Measurements from ENCODE around the gene PLEKHJ1.
"Not testable (repeated sequence)": the region's sequence is repeated elsewhere in the genome, so short reads cannot be mapped to it uniquely, and the experiment has no call there.

The PLEKHJ1 gene, protein sequence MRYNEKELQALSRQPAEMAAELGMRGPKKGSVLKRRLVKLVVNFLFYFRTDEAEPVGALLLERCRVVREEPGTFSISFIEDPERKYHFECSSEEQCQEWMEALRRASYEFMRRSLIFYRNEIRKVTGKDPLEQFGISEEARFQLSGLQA

DNA sequence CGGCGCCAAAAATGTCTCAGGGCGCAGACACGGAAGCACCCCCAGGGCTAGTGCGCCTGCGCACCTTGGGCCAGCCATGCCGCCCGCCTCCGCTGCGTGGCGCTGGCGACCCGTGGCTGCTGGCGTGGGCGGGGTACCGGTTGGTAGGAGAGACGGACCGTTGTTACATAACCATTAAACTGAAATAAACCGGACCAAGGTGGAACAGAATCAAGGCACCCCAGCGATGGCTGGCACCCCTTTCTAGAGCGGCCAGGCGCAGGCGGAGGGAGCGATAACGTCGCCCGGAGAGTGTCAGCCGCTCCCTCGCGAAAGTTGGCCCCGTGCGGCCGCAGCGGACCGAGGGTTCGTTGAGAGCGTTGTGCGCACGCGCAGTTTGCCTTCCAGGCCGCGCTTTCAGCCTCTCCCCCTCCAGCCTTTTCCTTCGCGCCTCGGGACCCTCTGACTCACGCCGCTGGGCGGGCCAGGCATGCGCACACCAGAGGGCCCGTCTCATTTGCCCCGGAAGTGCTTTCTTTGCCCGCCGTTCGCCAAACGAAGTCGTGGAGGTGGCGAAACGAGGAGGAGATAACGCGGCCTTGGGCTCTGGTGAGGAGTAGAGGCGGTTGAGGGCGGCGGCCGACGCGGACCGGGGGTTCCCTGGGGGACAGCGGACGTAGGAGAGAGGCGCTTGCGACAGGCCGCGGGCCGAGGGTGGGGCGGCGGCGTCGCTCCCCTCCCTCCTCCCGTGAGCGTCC, at the start of gene PLEKHJ1, which contains the start of gene SF3A2:
Gene PLEKHJ1 (minus strand): TSS at position 16 of the 737 bp plus-strand sequence. CDS start 81 bp downstream, outside the sequence.
Gene SF3A2 (plus strand): TSS at position 511 of the 737 bp plus-strand sequence. CDS start 6,595 bp downstream, outside the sequence.
- DNase-seq = peak; percentile 99

DNA sequence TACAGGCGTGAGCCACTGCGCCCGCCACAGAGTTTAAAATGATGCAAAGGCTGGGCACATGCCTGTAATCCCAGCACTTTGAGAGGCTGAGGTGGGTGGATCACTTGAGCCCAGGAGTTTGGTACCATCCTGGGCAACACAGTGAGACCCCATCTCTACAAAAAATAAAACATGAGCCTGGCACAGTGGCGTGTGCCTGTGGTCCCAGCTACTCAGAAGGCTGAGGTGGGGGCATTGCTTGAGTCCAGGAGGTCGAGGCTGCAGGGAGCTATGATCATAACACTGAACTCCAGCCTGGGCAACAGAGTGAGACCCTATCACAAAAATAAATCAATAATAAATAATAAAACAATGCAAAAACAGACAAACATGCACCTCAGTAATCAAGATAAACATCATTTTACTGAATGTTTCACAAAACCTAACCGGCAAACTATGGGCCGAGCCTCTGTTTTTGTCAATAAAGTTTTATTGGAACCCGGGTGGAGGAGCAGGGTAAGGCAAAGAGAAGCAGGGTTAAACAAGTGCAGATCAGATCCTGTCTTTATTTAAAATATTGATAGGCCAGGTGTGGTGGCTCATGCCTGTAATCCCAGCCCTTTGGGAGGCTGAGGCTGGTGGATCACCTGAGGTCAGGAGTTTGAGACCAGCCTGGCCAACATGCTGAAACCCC, 47.8 kb upstream of the PLEKHJ1 start:
- no peak for DNase-seq

DNA sequence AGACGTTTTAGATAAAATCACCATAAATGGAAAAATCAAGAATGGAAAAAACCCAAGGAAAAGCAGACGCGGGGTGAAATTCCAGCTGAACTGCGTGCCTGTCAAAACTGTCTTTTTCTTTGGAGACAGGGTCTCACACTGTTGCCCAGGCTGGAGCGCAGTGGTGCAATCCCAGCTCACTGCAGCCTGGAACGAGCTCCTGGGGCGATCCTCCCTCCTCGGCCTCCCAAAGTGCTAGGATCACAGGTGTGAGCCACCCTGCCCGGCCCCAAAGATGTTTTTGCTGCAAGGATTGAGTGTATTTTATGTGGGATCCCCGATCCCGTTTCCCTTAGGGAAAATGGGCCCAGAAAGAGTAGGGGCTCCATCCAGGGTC, 46.7 kb upstream of the PLEKHJ1 start:
- DNase-seq = no peak

DNA sequence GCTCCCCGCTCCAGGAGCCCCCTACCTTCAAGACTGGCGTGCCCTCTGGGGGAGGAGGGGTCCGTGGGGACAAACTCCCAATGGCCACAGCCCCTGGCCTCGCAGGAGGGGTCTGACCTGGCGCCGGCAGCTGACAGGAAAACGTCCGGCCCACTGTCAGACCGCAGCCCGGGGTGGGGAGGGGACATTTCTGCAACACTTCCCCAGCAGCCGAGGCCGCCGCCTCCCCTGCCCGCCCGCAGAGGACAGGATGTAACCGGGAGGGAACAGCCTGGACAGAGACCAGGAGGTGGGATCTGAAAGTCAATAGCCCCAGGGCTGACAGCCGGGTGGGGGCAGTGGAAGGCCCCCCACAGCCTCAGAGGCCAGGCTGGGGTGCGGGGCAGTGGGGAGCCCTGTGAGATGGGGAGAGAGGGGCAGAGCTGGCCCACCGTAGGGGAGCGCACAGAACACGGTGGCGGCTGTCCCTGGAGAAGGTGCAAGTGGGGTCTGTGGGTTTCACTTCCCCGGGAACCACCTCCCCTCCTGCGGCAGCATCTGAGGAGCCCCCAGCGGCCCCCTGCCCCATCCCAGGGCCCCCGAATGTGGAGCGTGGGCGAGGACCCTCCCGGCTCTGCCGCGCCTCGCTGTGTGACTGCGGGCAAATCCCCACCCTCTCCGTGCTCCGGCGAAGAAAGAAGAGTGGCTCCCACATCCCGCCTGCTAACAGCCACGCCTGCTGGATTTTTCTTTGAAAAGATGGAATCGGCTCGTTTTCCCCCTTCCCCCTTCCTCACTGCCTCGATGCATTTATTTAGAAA, 46.1 kb upstream of the PLEKHJ1 start, which contains the start of gene PEAK3:
Gene PEAK3 (minus strand): TSS at position 114 of the 800 bp plus-strand sequence. CDS start 1,244 bp downstream, outside the sequence.
- DNase-seq = peak; percentile 47

DNA sequence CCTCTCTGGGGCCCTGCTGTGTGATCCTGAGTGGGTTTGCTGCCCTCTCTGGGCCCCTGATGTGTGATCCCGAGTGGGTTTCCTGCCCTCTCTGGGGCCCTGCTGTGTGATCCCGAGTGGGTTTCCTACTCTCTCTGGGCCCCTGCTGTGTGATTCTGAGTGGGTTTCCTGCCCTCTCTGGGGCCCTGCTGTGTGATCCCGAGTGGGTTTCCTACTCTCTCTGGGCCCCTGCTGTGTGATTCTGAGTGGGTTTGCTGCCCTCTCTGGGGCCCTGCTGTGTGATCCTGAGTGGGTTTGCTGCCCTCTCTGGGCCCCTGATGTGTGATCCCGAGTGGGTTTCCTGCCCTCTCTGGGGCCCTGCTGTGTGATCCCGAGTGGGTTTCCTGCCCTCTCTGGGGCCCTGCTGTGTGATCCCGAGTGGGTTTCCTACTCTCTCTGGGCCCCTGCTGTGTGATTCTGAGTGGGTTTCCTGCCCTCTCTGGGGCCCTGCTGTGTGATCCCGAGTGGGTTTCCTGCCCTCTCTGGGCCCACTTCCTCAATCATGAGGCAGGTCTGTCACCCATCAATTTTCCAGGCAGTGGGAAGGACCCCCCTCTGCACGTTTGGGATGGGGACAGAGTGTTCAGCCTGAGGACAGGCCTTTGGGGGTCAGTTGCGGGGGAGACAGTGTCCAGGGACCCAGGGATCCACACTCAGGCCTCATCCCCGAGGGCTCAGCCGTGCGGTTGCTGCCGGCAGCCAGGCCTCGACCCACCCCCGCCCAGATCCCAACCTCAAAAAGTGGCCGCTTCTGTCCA, 45.3 kb upstream of the PLEKHJ1 start:
- not testable (repeated sequence) for DNase-seq

DNA sequence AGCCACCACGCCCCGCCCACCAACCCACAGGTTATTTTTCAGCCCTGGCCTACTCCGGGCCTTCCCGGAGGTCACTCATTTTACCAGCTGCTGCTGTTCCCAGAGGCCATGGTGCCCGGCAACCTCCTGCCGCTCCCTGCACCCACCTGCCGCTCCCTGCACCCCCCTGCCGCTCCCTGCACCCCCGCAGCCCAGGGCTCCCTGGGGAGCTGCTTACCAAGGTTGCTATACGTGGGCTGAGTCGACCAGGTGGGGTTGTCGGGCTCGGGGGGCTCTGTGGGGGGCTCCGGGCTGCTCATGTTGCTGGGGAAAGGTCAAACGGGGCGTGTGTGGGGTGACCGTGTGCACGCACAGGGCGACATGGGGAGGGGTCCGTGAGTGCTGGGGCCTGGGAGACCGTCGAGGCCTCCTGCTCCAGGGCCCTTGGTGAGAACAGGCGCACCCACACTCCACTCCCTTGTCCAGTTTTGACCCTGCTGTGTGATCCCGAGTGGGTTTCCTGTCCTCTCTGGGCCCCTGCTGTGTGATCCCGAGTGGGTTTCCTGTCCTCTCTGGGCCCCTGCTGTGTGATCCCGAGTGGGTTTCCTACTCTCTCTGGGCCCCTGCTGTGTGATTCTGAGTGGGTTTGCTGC, 44.6 kb upstream of the PLEKHJ1 start:
- no peak for DNase-seq

DNA sequence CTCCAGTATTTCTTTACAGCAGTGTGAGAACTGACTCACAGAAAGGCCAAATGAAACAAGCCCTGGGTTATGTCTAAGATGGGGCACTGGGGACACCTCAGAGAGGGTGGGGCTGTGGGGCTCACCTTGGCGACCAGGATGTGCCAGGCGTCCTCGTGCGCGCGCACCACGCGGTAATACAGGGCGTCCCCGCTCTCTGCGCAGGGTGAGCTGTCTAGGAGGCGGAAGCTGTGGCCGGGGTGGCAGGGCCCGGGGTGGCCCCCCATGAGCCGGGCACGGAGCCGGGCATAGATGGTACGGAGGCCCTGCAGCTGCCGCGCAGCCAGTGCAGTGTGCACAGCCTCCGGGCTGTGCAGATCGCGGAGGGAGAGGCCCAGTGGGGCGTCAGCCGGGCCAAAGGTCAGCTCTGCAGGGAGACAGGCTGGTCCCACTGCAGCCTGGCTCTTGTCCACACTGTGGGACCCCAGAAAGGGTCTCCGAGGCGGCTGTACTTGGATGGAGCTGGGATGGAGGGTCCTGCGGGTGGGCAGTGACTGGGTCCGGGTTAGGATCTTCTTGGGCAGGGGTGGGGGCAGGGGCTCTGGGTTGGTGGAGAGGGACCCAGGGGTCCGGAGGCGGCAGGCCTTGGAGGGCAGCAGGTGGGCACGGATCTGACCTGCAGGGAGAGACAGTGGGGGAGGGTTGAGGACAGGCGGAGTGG, 42.5 kb upstream of the PLEKHJ1 start:
- no peak for DNase-seq

DNA sequence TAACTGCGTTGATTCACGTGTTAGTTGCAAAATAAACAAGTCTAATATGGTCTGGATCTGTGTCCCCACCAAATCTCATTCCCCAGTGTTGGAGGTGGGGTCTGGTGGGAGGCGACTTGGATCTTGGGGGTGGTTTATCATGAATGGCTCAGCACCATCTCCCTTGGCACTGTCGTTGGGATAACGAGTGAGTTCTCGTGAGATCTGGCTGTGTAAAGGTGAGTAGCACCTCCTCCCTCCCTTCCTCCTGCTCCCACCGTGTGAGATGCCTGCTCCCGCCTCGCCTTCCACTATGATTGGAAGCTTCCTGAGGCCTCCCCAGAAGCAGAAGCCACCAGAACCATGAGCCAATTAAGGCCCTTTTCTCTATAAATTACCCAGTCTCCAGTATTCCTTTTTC, 41.0 kb upstream of the PLEKHJ1 start:
- no peak for DNase-seq

DNA sequence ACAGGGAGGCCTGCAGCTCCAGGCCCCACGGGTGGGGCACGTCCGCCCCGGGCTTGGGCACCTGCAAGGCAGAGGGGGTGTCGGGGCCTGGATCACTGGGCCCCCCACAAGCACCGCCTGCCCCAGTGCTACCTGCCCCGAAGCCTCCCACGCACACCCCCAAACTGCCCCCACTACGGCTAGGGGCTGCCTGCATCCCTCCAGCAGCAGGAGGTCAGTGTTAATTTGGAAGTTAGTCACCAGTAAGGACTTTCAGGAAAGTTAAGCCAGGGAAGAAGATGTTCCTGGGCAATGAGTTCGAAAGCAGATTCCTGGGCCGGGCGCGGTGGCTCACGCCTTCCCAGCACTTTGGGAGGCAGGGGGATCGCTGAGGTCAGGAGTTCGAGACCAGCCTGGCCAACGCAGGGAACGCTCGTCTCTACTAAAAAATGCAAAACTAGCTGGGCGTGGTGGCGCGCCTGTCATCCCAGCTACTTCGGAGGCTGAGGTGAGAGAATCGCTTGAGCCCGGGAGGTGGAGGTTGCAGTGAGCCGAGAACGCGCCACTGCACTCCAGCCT, 40.4 kb upstream of the PLEKHJ1 start:
- no peak for DNase-seq

DNA sequence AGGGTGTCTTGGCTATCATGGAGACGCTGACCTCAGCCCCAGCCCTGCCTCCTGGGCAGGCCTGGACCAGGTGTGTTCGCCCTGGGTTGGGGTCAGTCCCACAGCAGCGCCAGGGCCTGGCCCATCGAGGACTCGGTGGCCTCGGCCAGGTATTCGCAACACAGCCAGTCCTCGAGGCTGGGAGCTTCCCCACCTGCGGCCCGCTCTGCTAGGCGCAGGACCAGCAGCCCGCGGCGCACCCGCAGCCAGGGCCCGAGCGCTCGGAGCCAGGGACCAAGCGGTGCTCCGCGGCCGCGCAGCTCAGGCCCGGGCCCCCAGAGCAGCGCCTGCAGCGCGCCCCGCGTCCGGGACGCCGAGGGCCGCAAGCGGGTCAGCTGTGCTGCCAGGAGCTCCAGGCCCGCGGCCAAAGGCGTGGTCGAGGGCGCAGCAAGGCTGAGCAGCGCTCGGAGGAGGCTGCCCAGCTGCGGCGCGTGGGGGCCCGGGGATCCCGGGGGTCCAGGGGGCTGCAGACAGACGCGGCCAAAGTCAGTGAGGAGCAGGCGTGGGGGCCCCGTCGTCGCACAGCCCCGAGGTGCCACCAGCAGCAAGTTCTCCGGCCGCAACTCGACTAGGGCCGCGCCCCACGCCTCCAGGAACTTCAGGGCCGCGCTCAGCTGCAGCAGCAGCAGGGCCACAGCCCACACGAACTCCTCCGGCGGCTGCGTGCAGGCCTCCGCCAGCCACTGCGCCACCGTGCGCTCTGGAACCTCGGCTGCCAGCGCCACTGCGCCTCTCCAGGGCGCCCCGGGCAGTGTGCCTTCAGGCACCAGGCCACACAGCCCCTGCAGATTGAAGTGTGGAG, 39.7 kb upstream of the PLEKHJ1 start:
- no peak for DNase-seq

DNA sequence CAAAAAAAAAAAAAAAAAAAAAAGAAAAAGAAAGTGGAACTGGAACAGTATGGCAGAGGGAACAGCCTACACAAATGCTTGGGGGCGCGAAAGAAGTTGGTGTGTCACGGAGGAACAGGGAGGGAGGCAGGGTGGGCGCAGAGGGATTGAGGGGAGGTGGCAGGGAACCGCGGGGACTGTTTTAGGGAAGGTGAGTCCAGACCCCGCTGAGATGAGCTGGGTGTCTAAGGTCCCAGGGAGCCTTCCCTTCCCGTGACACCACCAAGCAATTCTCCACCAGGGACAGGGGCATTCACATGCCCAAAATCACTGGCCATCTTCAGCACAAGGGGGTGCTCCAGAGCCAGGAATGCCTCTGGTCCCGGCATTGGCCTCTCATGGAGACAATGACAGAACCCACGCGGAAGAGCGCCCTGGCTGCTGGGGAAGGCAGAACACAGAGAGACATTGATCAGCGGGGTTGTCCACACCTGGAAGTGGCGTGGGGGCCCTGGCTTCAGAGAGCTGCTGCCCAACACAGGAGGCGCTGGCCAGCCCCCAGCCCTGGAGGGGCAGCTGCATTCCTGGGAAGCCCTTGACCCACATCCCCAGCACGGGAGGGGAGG, 38.9 kb upstream of the PLEKHJ1 start:
- peak; percentile 89 for DNase-seq

DNA sequence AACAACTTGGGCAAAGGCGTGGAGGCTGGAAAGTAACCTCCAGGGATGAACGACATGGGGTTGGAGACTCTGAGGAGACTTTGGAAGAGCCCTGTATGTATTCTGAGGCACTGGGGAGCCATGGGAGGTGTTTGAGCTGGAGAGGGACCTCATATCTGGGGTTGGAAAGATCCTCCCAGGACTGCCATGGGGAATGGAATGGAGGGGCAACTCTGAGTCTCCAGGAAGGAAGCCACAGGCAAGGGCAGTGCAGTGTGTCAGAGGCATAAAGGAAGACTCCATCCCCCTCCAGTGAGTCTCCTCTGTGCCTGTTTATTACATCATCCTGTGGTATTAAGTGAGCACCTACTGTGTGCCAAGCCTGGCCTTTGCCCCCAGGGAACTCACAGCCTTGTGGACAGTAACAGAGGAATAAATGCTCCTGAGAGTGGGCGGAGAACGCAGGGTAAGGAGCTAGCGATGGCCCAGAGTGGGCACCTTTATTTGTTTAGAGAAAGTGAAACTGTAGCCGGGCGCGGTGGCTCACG, 38.1 kb upstream of the PLEKHJ1 start:
- no peak for DNase-seq

DNA sequence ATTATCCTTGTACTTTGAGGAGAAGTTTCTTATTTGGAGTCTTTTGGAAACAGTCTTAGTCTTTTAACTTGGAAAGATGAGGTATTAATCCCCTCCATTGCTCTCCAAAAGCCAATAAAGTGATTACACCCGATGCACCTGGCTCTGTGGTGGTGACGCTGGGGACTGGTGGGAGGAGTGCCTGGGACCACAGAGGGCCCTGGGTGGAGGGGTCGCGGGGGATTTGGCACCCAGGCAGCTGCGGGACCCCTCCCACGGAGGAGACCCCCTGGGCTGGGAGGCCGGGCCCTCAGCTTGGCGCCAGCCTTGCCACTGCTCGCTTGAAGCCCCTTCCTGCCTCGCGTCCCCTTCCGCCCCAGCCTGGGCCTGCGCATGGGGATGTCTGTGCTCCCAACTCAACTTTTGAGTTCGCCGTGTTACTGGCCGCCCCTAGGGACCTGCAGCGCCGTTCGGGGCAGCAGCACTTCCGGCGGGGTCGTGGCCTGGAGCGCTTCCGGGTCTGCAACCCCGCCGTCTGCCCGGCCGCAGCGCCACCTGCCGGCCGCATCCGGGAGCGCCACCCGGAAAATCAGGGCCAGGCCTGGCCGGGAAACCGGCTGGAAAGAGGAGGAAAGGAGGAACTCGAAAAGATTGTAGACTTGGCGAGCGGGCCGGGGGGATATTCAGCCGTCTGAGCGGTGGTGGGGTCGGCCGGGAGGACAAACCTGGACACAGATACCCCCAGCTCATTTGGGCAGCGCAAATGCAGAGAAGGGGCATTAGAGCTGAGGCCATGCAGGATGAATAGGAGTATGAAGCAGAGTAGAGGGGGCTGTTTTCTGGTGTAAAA, 37.4 kb upstream of the PLEKHJ1 start:
- peak; percentile 91 for DNase-seq

DNA sequence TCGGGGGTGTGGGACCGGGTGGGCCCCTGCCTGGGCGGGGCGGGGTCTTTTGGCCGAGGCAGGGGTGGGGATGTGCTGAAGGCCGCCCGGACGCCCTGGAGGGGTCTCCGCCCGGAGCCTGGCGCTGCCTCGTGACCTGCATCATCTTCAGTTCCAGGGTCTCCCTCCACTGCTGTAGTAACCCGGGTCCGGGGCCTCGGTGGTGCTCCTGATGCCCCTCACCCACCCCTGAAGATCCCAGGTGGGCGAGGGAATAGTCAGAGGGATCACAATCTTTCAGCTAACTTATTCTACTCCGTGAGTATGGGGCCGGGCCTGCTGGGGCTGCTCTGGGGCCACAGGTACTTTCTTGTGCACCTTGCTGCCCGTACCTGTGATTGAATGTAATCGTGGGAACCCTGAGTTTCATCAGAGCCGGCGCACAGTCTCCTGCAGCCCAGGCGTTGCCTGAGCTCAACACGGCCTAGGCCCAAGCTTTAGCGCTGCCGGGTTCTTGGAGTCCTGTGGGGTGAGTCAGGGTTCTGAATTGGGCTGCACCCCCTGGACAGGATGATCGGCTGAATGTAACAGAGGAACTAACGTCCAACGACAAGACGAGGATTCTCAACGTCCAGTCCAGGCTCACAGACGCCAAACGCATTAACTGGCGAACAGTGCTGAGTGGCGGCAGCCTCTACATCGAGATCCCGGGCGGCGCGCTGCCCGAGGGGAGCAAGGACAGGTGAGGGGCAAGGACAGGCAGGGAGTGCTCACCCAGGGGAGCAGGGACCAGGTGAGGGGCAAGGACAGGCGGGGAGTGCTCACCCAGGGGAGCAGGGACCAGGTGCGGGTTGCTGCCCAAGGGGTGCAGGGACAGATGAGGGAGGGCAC, 35.3 kb upstream of the PLEKHJ1 start:
- DNase-seq = peak; percentile 24

DNA sequence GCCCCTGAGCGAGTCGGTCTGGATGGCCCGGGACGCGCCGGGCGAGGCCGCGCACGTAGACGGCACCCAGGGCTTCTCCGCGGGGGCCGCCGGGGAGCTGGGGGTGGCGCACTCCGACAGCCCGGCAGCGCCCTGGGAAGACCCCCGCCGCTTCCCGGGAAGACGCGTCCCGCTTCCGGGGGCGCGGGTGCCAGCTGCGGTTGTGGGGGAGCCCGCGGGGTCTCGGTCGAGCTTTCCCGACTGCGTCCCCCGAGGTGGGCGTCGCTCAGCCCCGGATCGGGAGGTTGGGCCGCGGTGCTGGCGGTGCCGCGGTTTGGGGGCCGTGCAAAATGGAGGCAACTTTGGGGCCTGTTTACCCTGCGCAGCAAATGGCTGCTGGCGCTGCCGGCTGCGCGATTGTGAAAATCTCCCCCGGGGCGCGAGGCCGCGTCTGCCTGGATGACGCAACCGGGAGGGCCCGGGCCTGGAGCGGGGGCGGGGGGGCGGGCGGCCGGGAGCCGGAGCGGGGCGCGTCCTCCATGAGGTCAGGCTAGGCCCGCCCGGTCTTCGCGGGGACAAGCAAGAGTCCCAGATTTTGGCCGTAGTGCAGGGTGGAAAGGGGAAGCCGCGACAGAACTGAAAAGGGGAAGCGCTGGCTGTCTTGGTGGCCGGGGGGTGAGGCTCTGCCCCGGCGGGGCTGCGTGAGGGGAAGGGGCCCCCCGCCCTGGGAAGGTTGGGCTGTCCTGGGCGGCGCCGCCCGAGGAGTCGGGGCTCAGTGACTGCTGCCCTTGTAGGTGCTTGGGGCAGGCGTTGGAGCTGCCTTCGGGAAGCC, 34.5 kb upstream of the PLEKHJ1 start:
- peak; percentile 79 for DNase-seq

DNA sequence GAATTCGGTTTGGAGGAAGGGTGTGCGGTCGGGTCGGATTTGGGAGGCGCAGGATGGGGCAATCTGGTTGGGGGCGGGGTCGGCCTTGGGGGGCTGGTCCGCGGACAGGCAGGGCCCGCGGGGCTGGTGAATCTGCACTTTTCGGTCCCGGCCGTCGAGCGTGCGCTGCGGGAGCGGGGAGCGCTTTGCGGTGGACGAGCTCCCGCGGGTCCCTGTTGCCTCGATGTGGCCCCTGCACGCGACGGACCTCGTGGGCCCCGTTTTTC, 34.0 kb upstream of the PLEKHJ1 start:
- DNase-seq = no peak

All from eye (tissue), 1 donor.